Peyer's patch (tissue), 4 donors: Measurements from ENCODE around the gene LIPK. TPM values are rescaled to one million over a fixed set of nuclear protein-coding genes. Genes with fewer than 3 reads are reported as not detected.
"Not testable (repeated sequence)": the region's sequence is repeated elsewhere in the genome, so short reads cannot be mapped to it uniquely, and the experiment has no call there.

Experiments used
- DNase-seq, 3 donors: peaks; one replicate each; pipeline ENCODE4 v3.0.0-alpha.2; 2017 to 2019
- H3K27ac ChIP-seq, 4 donors: fragments of 200-600 bp; sonication (generic); one replicate each; pipeline ENCODE4 v1.5.1; 2016 to 2019
- H3K27me3 ChIP-seq, 2 donors: fragments of 200-600 bp; sonication (generic); one replicate each; pipeline ENCODE4 v1.5.1; 2019
- H3K36me3 ChIP-seq, 3 donors: fragments of 200-600 bp; sonication (generic); one replicate each; pipeline ENCODE4 v1.5.1; 2016 to 2019
- H3K4me1 ChIP-seq, 4 donors: fragments of 200-600 bp; sonication (generic); one replicate each; pipeline ENCODE4 v1.5.1; 2016 to 2019
- H3K4me3 ChIP-seq, 4 donors: fragments of 200-600 bp; sonication (generic); 1 replicate in 3 of 4; 2 replicates in 1 of 4; pipeline ENCODE4 v1.5.1; 2016 to 2019; ENCODE audit warnings: mild to moderate bottlenecking in 1 of 4
- H3K9me3 ChIP-seq, 4 donors: fragments of 200-600 bp; sonication (generic); one replicate each; pipeline ENCODE4 v1.5.1; 2016 to 2019; ENCODE audit warnings: mild to moderate bottlenecking in 1 of 4
- POLR2A ChIP-seq, 2 donors: fragments of 450-650 bp; IDR thresholded peaks; one replicate each; pipeline ENCODE4 v1.5.1; 2017; ENCODE audit warnings: antibody characterized with exemption in 2 of 2, mild to moderate bottlenecking in 2 of 2, moderate library complexity in 2 of 2
- total RNA-seq, 4 donors: library from RNA; depleted of rRNA; stranded (reverse); fragments of >200 nt; gene quantifications; one replicate each; pipeline ENCODE4 v1.1.0, GENCODE V29; 2016
- TF ChIP-seq, protein P1 (sequence below), 6 experiments: fragments of 450-650 bp in 4 of 6; fragments of 200-600 bp in 2 of 6; sonication (generic) in 1 of 6; IDR thresholded peaks; one replicate each; pipeline ENCODE4 v1.5.1; 2017 to 2019; ENCODE audit warnings: antibody characterized with exemption in 6 of 6, mild to moderate bottlenecking in 3 of 6, moderate library complexity in 1 of 6

Gene LIPK
- total RNA-seq, 4 donors from 2014 or later = not detected

DNA sequence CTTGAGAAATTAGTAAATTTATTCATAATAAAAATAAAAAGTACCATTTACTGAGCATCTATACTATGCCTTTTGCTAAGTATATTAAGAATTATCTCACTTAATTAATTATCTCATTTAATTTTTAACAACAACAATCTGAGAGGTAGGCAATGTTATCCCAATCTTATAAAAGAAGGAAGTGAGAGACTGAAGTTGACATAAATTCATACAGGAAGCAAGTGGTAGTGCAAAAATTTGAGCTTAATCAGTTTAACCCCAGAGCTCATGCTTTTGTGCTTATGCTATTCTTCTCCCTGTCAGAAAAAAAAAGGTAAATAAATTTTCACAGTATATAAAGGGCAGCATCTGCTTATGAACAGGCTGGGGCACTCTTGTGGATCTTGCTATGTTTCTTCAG, 44.5 kb upstream of the LIPK start:
- H3K27me3 ChIP-seq = no peaks in the 10 kb centered on the region
- H3K4me1 ChIP-seq = no peaks in the 10 kb centered on the region
- TF ChIP-seq, protein P1, sequence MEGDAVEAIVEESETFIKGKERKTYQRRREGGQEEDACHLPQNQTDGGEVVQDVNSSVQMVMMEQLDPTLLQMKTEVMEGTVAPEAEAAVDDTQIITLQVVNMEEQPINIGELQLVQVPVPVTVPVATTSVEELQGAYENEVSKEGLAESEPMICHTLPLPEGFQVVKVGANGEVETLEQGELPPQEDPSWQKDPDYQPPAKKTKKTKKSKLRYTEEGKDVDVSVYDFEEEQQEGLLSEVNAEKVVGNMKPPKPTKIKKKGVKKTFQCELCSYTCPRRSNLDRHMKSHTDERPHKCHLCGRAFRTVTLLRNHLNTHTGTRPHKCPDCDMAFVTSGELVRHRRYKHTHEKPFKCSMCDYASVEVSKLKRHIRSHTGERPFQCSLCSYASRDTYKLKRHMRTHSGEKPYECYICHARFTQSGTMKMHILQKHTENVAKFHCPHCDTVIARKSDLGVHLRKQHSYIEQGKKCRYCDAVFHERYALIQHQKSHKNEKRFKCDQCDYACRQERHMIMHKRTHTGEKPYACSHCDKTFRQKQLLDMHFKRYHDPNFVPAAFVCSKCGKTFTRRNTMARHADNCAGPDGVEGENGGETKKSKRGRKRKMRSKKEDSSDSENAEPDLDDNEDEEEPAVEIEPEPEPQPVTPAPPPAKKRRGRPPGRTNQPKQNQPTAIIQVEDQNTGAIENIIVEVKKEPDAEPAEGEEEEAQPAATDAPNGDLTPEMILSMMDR (IDR thresholded peaks at IDR 0.05) = no peak
- no peak for TF ChIP-seq POLR2A (IDR thresholded peaks at IDR 0.05)
- DNase-seq = no peak
- no peaks in the 10 kb centered on the region for H3K36me3 ChIP-seq
- H3K9me3 ChIP-seq = no peaks in the 10 kb centered on the region
- H3K4me3 ChIP-seq = no peak overlapping the region
- no peak overlapping the region for H3K27ac ChIP-seq

DNA sequence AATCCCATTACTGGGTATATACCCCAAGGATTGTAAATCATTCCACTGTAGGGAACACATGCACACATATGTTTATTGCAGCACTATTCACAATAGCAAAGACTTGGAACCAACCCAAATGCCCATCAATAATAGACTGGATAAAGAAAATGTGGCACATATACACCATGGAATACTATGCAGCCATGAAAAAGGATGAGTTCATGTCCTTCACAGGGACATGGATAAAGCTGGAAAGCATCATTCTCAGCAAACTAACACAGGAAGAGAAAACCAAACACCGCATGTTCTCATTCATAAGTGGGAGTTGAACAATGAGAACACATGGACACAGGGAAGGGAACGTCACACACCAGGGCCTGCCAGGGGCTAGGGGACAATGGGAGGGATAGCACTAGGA, 42.9 kb upstream of the LIPK start:
- H3K27ac ChIP-seq, H3K27me3 ChIP-seq, H3K9me3 ChIP-seq, H3K4me3 ChIP-seq, DNase-seq, H3K36me3 ChIP-seq, H3K4me1 ChIP-seq: not testable (repeated sequence)

DNA sequence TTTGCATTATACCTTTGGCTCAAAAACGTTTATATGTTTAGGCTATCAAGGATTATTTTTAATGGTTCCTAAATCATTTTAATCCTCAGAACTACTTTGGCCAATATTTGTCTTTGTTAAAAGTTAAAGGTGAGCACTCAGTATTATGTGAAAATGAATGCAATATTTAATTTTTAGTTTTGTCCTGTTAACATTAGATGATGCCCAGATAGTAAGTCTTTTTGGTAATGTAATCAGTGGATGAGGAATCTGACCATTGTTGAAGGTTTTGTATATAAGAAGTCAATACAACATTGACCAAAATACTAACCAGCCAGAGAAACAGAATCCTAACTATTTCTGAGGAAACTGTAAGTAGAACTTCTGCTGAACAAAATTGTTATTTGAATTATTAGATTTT, 41.9 kb upstream of the LIPK start, which contains the start of gene LIPF:
Gene LIPF, plus strand, starts transcription at position 301 of the 400 bp plus-strand sequence. CDS start 2,856 bp downstream, outside the sequence.
- no peak for DNase-seq
- no peaks in the 10 kb centered on the region for H3K27me3 ChIP-seq
- H3K4me1 ChIP-seq = no peaks in the 10 kb centered on the region
- TF ChIP-seq POLR2A (IDR thresholded peaks at IDR 0.05) = no peak
- TF ChIP-seq, protein P1 (IDR thresholded peaks at IDR 0.05) = no peak
- H3K9me3 ChIP-seq = no peaks in the 10 kb centered on the region
- no peaks in the 10 kb centered on the region for H3K36me3 ChIP-seq
- H3K27ac ChIP-seq = no peak within 1 kb of the TSS
- no peak within 1 kb of the TSS for H3K4me3 ChIP-seq

GRCh38 chr10:88668465-88668864, 37.6 kb upstream of the LIPK start:
- DNase-seq = no peak
- no peak overlapping the region for H3K27ac ChIP-seq
- H3K9me3 ChIP-seq = no peaks in the 10 kb centered on the region
- H3K4me1 ChIP-seq = no peaks in the 10 kb centered on the region
- no peaks in the 10 kb centered on the region for H3K27me3 ChIP-seq
- H3K4me3 ChIP-seq = no peak overlapping the region
- no peaks in the 10 kb centered on the region for H3K36me3 ChIP-seq
- TF ChIP-seq POLR2A (IDR thresholded peaks at IDR 0.05) = no peak
- TF ChIP-seq, protein P1 (IDR thresholded peaks at IDR 0.05) = no peak

DNA sequence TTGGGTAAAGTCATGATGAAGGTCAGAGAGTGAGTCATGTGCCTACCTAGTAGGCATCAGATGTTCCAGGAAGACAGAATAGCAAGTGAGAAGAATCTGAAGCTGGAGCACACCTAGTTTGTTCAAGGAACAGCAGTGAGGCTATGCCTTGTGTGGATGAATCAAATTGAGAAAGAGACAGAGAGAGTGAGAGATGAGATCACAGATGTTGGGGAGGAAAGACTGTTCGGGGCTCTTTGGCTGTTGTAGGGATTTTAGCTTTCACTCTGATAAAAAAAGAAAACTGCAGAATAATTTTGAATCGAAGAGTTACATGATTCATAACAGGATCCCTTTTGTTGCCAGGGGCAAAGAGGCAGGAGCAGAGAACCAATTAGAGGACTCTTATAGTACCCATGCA, 35.6 kb upstream of the LIPK start:
- no peaks in the 10 kb centered on the region for H3K4me1 ChIP-seq
- no peaks in the 10 kb centered on the region for H3K27me3 ChIP-seq
- no peak overlapping the region for H3K4me3 ChIP-seq
- H3K36me3 ChIP-seq = no peaks in the 10 kb centered on the region
- no peak overlapping the region for H3K27ac ChIP-seq
- TF ChIP-seq, protein P1 (IDR thresholded peaks at IDR 0.05) = no peak
- no peak for TF ChIP-seq POLR2A (IDR thresholded peaks at IDR 0.05)
- DNase-seq = no peak
- no peaks in the 10 kb centered on the region for H3K9me3 ChIP-seq

GRCh38 chr10:88672041-88672440, 34.0 kb upstream of the LIPK start:
- Histone ChIP-seq H3K4me3 (no peak overlapping the region), H3K27me3 (no peaks in the 10 kb centered on the region), H3K9me3 (no peaks in the 10 kb centered on the region), H3K4me1 (no peaks in the 10 kb centered on the region), H3K27ac (no peak overlapping the region), H3K36me3 (no peaks in the 10 kb centered on the region)
- DNase-seq = no peak
- no peak for TF ChIP-seq POLR2A (IDR thresholded peaks at IDR 0.05)
- TF ChIP-seq, protein P1 (IDR thresholded peaks at IDR 0.05) = no peak
